Liver (tissue), 9 donors: ENCODE data around the gene BORCS8. TPM values are rescaled to one million over a fixed set of nuclear protein-coding genes. Genes with fewer than 3 reads are reported as not detected.
"Not testable (repeated sequence)": the region's sequence is repeated elsewhere in the genome, so short reads cannot be mapped to it uniquely, and the experiment has no call there.

Experiments
- DNase-seq: peaks from one replicate; pipeline ENCODE4 v3.0.0-alpha.2; 2017; ENCODE audit warnings: low spot score
- H3K27ac ChIP-seq, 2 donors: one replicate each; pipeline ENCODE4 v1.7.0; 2013; ENCODE audit warnings: inconsistent platforms in 2 of 2, low read length in 2 of 2, control low read depth in 1 of 2, low read depth in 1 of 2, mild to moderate bottlenecking in 1 of 2
- H3K27me3 ChIP-seq, 4 donors: one replicate each; pipeline versions ENCODE4 v1.6.1 to v1.7.0; 2013; ENCODE audit warnings: low read length in 3 of 4, inconsistent platforms in 1 of 4, mild to moderate bottlenecking in 1 of 4, moderate library complexity in 1 of 4; ENCODE audit not compliant: control insufficient read depth in 4 of 4, insufficient read depth in 4 of 4
- H3K36me3 ChIP-seq, 4 donors: one replicate each; pipeline versions ENCODE4 v1.6.1 to v1.7.0; 2013; ENCODE audit warnings: low read length in 3 of 4, mild to moderate bottlenecking in 3 of 4, low read depth in 1 of 4, moderate library complexity in 1 of 4; ENCODE audit not compliant: control insufficient read depth in 4 of 4, insufficient read depth in 3 of 4
- H3K4me1 ChIP-seq, 4 donors: one replicate each; pipeline versions ENCODE4 v1.6.1 to v1.7.0; 2013; ENCODE audit warnings: low read length in 3 of 4, mild to moderate bottlenecking in 3 of 4, moderate library complexity in 1 of 4; ENCODE audit not compliant: control insufficient read depth in 4 of 4, insufficient read depth in 4 of 4
- H3K4me3 ChIP-seq, 3 donors: one replicate each; pipeline versions ENCODE4 v1.6.1 to v1.7.0; 2013; ENCODE audit warnings: low read length in 3 of 3, control low read depth in 1 of 3, low read depth in 1 of 3, mild to moderate bottlenecking in 1 of 3
- H3K9ac ChIP-seq, 2 donors: one replicate each; pipeline ENCODE4 v1.7.0; 2013; ENCODE audit warnings: low read length in 2 of 2, mild to moderate bottlenecking in 2 of 2, moderate library complexity in 2 of 2, control low read depth in 1 of 2, low read depth in 1 of 2
- H3K9me3 ChIP-seq, 4 donors: one replicate each; pipeline versions ENCODE4 v1.6.1 to v1.7.0; 2013; ENCODE audit warnings: low read length in 3 of 4; ENCODE audit not compliant: control insufficient read depth in 4 of 4
- ATF3 ChIP-seq: IDR thresholded peaks from 2 replicates; pipeline ENCODE4 v1.6.1; 2016; ENCODE audit warnings: antibody characterized with exemption
- CTCF ChIP-seq: fragments of 150-350 bp; IDR thresholded peaks from 2 replicates; pipeline ENCODE4 v1.5.1; 2017; ENCODE audit warnings: improper control_type of control experiment, low read depth, low read length; ENCODE audit not compliant: missing input control
- FOXA1 ChIP-seq: IDR thresholded peaks from 2 replicates; pipeline ENCODE4 v1.6.1; 2016; ENCODE audit warnings: antibody characterized with exemption
- FOXA2 ChIP-seq: IDR thresholded peaks from 2 replicates; pipeline ENCODE4 v1.6.1; 2016; ENCODE audit warnings: antibody characterized with exemption
- GABPA ChIP-seq, 2 donors: IDR thresholded peaks in 1 of 2; conservative IDR thresholded peaks in 1 of 2; 2 replicates each; pipeline ENCODE4 v1.6.1; 2016; ENCODE audit warnings: antibody characterized with exemption in 2 of 2, mild to moderate bottlenecking in 1 of 2, moderate library complexity in 1 of 2
- HNF4A ChIP-seq, 2 donors: conservative IDR thresholded peaks; 2 replicates each; pipeline ENCODE4 v1.6.1; 2016; ENCODE audit warnings: antibody characterized with exemption in 2 of 2, mild to moderate bottlenecking in 2 of 2
- HNF4G ChIP-seq: IDR thresholded peaks from 2 replicates; pipeline ENCODE4 v1.6.1; 2016; ENCODE audit warnings: antibody characterized with exemption
- JUND ChIP-seq, 2 donors: IDR thresholded peaks; 2 replicates each; pipeline ENCODE4 v1.6.1; 2016; ENCODE audit warnings: antibody characterized with exemption in 2 of 2
- NR2F2 ChIP-seq: IDR thresholded peaks from 2 replicates; pipeline ENCODE4 v1.6.1; 2016; ENCODE audit warnings: antibody characterized with exemption
- RAD21 ChIP-seq, 2 donors: IDR thresholded peaks; 2 replicates each; pipeline ENCODE4 v1.6.1; 2016; ENCODE audit warnings: antibody characterized with exemption in 2 of 2, mild to moderate bottlenecking in 2 of 2
- REST ChIP-seq: IDR thresholded peaks from 2 replicates; pipeline ENCODE4 v1.6.1; 2016; ENCODE audit warnings: antibody characterized with exemption, mild to moderate bottlenecking
- RXRA ChIP-seq, 2 donors: IDR thresholded peaks; 2 replicates each; pipeline ENCODE4 v1.6.1; 2017 to 2018; ENCODE audit warnings: antibody characterized with exemption in 2 of 2, mild to moderate bottlenecking in 1 of 2
- SP1 ChIP-seq: IDR thresholded peaks from 2 replicates; pipeline ENCODE4 v1.6.1; 2018; ENCODE audit warnings: antibody characterized with exemption, mild to moderate bottlenecking
- YY1 ChIP-seq: IDR thresholded peaks from 2 replicates; pipeline ENCODE4 v1.6.1; 2016; ENCODE audit warnings: antibody characterized with exemption, mild to moderate bottlenecking
- ZBTB33 ChIP-seq: IDR thresholded peaks from 2 replicates; pipeline ENCODE4 v1.6.1; 2016; ENCODE audit warnings: antibody characterized with exemption
- WGBS: extraction: QIAGEN DNeasy Blood & Tissue Kit; methylation state at CpG from one replicate; pipeline ENCODE4 v1.1.7; 2013; 5-methylcytosine and 5-hydroxymethylcytosine counted together
- polyA plus RNA-seq, 2 donors: library from polyadenylated mRNA; stranded (reverse) in 1 of 2; unstranded in 1 of 2; fragments of 200-250 nt in 1 of 2; fragments of >200 nt in 1 of 2; fragmentation: Nextera tagmentation in 1 of 2; extraction: Ambion mirVana in 1 of 2; gene quantifications; one replicate each; pipeline versions ENCODE4 v1.2.1 to v1.2.3, GENCODE V29; 2013 to 2015
- total RNA-seq, 2 donors: library from RNA; depleted of rRNA; stranded (reverse); fragments of >200 nt; gene quantifications; one replicate each; pipeline ENCODE4 v1.2.3, GENCODE V29; 2014
- TF ChIP-seq, protein P1 (sequence below): IDR thresholded peaks from 2 replicates; pipeline ENCODE4 v1.6.1; 2016; ENCODE audit warnings: antibody characterized with exemption
- donor health status: healthy.
- donor health status: healthy.
- donor health status: healthy.
- donor health status: healthy.
- donor health status: healthy.

BORCS8 gene
- total and polyA plus RNA-seq, 4 donors = 7.6 to 13.5 (median 9.4) TPM

DNA sequence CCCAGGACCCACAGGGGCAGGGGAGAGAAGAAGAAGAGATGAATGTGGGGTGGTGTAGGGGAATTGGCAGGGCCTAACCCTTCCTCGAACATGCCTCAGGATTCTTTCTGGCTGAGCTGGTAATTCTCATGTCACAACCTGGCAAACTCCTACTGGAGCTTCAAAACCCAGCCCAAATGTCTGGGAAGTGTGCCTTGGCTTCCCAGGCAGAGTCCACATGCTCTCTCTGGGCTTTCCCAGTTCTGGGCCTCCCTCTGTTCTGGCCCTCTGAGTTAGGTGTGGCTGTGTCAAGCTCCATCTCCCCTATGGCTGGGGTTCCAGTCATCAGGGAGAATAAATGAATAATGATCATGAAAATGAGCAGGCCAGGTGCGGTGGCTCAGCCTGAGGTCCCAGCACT is 42.5 kb downstream of the BORCS8 start:
- DNase-seq = no peak
- H3K27ac ChIP-seq = no peak overlapping the region
- 96% methylated on average over 2 of the region's 2 CpGs for WGBS
- H3K36me3 ChIP-seq = peaks cover 0 to 18% (median 5%) of the 10 kb centered on the region in 4 donors
- H3K4me1 ChIP-seq = no peaks in the 10 kb centered on the region
- no peaks in the 10 kb centered on the region for H3K27me3 ChIP-seq
- no peak overlapping the region for H3K9ac ChIP-seq
- H3K4me3 ChIP-seq = no peak overlapping the region
- no peaks in the 10 kb centered on the region for H3K9me3 ChIP-seq
- TF ChIP-seq RXRA (IDR thresholded peaks at IDR 0.05) (no peak), FOXA1 (no peak), GABPA (IDR thresholded peaks at IDR 0.05 in 1 of 2, conservative IDR thresholded peaks at IDR 0.05 in 1 of 2) (no peak), FOXA2 (no peak), ATF3 (no peak), NR2F2 (no peak), REST (no peak), YY1 (no peak), HNF4G (no peak), JUND (IDR thresholded peaks at IDR 0.05) (no peak), SP1 (no peak), RAD21 (IDR thresholded peaks at IDR 0.05) (no peak)
- TF ChIP-seq, protein P1, sequence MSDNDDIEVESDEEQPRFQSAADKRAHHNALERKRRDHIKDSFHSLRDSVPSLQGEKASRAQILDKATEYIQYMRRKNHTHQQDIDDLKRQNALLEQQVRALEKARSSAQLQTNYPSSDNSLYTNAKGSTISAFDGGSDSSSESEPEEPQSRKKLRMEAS = no peak

DNA sequence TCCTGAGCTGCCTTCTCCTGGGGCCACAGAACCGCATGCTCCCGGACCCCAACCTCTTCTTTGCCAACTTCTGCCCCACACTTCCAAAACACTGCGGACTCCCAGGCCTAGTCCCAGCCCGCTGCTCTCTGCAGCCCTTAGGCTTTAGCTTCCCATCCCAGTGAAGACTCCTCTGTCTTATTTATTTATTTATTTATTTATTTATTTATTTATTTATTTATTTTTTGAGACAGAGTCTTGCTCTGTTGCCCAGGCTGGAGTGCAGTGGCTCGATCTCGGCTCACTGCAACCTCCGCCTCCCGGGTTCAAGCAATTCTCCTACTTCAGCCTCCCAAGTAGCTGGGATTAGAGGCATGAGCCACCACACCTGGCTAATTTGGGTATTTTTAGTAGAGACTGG is 43.4 kb downstream of the BORCS8 start:
- H3K4me3 ChIP-seq, H3K27ac ChIP-seq, H3K27me3 ChIP-seq, H3K4me1 ChIP-seq, H3K9ac ChIP-seq, H3K9me3 ChIP-seq, DNase-seq: not testable (repeated sequence)
- H3K36me3 ChIP-seq = peaks cover 0 to 18% (median 5%) of the 10 kb centered on the region in 4 donors
- 98% methylated on average over 8 of the region's 8 CpGs for WGBS

GRCh38 chr19:19147344-19147743 is 44.6 kb downstream of the BORCS8 start:
- H3K27me3 ChIP-seq = no peaks in the 10 kb centered on the region
- no peak overlapping the region for H3K27ac ChIP-seq
- WGBS = 94% methylated on average over 5 of the region's 5 CpGs
- H3K36me3 ChIP-seq = peaks cover 0 to 18% (median 5%) of the 10 kb centered on the region in 4 donors
- H3K9me3 ChIP-seq = no peaks in the 10 kb centered on the region
- DNase-seq = no peak
- H3K9ac ChIP-seq = no peak overlapping the region
- no peak overlapping the region for H3K4me3 ChIP-seq
- no peaks in the 10 kb centered on the region for H3K4me1 ChIP-seq
- TF ChIP-seq CTCF (no peak), YY1 (no peak), HNF4G (no peak), FOXA1 (no peak), RXRA (IDR thresholded peaks at IDR 0.05) (no peak), RAD21 (IDR thresholded peaks at IDR 0.05) (no peak), NR2F2 (no peak), REST (no peak), HNF4A (conservative IDR thresholded peaks at IDR 0.05) (no peak), JUND (IDR thresholded peaks at IDR 0.05) (no peak), ZBTB33 (no peak)
- TF ChIP-seq, protein P1 = no peak
